HG03558 (cell line): ENCODE measurements around the gene BDKRB2.
"Not testable (repeated sequence)": the region's sequence is repeated elsewhere in the genome, so short reads cannot be mapped to it uniquely, and the experiment has no call there.

Experiments
- ATAC-seq: cut with Tn5 transposase; IDR thresholded peaks from one replicate; pipeline ENCODE4 v1.9.1; 2021; ENCODE audit warnings: moderate number of reproducible peaks; ENCODE audit not compliant: unreplicated experiment; ENCODE audit errors: extremely low read depth

The BDKRB2 gene

GRCh38 chr14:96217376-96217913 is 12.8 kb downstream of the BDKRB2 start:
- ATAC-seq: no peak

DNA sequence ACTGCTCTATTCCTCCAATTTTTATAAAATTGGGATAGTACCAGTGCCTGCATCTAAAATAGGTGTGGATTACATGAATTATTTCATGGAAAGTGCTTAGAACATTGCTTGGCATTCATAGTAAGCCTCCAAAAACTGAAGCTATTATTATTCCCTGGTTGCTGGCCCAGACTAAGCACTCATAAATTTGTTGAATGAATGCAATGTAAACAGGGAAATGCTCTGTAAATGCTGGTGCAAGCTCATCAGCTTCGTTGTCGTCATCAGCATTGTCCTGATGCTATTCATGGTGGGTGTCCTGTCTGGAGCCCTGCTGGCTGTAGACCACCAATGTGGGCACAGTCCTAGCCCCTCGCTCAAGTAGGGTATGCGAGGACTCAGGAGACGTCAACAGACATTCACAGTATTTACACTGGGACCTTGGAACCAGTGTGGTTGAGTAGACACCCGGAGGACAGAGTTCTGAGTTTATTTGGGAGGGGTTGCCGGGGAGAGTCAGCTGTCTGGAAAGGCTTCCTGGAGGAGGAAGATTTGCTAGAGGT is 16.5 kb downstream of the BDKRB2 start:
- no peak for ATAC-seq

- no peak for ATAC-seq
Observed at GRCh38 chr14:96221841-96222240, 17.2 kb downstream of the BDKRB2 start.

GRCh38 chr14:96224480-96225096 is 19.9 kb downstream of the BDKRB2 start:
- no peak for ATAC-seq

GRCh38 chr14:96225213-96225612 is 20.6 kb downstream of the BDKRB2 start:
- no peak for ATAC-seq

DNA sequence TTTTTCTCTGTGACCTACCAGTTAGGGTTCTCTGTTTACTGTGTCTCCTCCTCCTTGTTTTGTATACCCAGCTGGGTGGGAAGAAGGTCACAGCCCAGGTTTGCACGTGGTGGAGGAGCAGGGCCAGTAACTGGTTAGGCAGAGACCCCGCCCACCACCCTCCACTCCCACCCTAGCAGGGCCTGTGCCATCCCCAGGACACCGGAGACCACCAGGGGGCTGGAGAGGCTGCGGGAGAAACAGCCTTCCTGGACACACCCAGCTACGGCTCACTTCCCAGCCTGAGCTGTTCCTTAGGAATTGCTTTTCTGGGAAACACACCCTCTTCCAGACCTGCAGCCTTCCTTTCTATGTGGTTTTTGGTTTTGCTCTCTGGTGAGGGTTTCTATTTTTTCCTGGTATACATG is 21.1 kb downstream of the BDKRB2 start:
- no peak for ATAC-seq

DNA sequence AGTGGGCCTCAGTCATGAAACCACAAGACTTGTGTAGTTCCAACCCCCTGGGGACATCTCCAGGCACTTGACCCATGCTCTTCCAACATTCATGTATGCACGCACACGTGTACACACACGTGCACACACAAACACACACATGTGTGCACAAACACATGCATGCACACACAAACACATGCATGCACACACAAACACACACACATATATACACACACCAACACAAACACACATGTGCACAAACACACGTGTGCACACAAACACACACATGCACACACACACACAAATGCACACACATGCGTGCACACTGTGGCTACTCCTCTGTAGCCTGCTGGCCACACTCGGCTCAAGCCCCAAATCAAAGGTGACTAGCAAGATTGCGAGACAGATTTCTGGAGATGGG is 22.8 kb downstream of the BDKRB2 start:
- ATAC-seq: no peak

DNA sequence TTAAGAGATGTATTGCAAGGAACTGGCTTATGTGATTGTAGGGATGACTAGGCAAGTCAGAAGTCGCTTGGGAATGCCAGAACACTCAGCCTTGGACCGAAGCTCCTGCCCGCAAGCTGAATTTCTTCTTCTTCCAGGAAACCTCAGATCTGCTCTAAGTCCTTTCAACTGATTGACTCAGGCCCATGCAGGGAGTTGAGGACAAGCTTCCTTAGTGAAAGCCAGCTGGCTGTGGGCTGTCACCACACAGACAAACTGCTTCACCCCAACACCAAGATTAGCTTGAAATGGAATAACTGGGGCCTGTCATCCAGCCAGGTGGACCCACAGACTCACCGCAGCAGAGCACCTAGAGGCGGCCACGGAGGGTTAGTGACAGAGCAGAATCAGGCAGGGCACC is 24.7 kb downstream of the BDKRB2 start:
- ATAC-seq: no peak

DNA sequence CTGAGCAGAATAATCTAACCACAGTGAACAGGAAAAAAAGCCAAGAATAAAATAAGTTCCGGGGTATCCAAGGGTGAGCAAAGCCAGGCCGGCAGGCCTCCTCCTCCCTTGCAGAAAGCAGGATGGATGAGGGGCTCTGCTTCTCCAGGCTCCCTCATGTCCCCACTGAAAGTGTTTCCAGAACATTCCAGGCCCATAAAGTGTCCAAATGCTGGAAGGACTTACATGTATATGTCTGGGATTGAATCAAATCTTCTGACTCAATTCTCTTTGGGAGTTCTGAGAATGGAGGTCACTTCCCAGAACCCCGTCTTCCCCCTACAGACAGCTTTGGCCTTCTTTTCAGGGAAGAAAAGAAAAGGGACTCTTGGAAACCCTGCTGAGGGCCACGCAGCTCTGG is 26.4 kb downstream of the BDKRB2 start:
- ATAC-seq: no peak

- no peak for ATAC-seq
Observed at GRCh38 chr14:96231526-96232130, 27.0 kb downstream of the BDKRB2 start.

- ATAC-seq: no peak
Observed at GRCh38 chr14:96232506-96232905, 27.9 kb downstream of the BDKRB2 start.

DNA sequence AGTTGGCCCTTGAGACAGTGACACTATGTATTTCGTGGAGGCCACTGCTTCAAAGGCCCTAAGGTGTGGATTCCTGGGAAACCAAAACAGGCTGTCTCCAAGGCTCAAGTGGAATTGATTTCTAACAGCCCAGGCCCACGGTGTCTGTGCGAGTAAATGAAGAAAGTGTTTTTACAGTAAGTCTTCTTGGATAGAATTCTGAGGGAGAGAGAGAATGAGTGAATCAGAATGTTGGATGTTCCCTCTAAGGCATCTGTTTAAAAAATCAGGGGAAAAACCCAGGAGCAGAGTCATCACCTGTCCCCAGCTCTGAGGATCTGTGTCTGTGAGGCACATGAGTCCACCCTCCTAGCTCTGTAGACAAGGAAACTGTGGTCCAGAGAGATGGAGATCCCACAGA is 29.0 kb downstream of the BDKRB2 start:
- ATAC-seq: no peak

DNA sequence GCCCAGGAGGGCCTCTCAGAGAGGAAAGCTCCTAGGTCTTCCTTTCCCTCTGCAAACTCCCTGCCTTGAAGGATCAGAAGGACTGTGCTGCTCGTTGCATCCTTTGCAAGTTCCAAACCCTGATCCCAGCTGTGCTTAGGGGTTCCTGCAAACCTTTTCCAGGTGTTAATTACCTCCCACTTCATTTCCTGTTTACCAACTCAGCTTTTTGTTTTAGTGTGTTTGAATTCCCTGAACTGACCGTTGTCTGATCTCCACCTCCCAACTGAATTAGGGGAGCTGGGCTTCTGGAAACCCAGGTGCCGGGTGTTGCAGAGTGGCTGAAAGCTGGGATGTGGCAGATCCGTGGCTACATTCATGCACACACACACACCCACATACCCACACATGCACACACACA is 30.8 kb downstream of the BDKRB2 start:
- ATAC-seq: no peak

DNA sequence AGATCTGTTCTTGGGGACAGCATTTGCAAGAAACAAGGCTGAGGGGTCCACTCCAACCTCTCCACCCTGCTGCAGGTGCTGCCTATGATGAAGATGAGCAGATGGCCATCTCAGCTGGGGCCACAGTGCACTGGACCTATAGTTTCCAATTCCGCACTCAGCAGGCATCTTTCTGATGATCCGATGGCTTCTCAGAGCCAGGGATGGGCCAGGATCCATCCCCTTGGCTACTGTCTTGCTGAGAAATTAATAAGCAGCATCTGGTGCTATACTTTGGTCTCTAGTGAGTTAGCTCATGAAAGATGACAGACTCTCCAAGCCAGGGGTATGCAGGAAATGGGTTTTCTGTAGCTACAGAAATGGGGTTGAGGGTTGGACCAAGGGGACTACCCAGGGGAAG is 33.0 kb downstream of the BDKRB2 start:
- no peak for ATAC-seq

DNA sequence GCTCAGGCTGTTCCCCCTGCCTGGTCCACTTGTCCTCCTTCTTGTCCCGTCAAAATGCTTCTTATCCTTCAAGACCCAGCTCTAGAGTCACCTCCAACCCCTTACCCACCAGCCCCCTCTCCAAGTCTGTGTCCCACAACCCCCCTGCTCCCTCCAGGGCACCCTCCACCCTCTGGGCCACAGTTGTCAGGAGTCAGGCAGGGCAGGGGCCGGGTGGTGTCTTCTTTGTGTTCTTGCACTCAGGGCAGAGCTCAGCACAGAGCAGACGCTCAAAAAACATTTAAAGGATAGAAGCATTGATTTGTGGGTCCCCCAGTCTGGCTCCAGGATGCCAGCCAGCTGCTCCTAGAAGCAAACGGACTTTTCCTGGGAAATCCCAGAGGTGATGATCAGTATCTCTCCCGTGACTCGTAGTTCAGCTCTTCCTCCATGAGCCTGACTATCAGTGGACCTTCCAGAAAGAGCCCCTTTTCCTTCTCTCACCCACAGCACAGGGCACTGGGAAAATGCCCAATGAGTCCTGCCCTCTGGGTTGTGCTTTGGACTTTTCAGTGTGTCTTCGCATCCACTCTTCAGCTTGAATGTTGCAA is 34.1 kb downstream of the BDKRB2 start:
- no peak for ATAC-seq

GRCh38 chr14:96239711-96240141 is 35.1 kb downstream of the BDKRB2 start:
- no peak for ATAC-seq

DNA sequence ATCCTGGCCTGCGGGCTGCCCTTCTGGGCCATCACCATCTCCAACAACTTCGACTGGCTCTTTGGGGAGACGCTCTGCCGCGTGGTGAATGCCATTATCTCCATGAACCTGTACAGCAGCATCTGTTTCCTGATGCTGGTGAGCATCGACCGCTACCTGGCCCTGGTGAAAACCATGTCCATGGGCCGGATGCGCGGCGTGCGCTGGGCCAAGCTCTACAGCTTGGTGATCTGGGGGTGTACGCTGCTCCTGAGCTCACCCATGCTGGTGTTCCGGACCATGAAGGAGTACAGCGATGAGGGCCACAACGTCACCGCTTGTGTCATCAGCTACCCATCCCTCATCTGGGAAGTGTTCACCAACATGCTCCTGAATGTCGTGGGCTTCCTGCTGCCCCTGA is 36.0 kb downstream of the BDKRB2 start:
- ATAC-seq: no peak

DNA sequence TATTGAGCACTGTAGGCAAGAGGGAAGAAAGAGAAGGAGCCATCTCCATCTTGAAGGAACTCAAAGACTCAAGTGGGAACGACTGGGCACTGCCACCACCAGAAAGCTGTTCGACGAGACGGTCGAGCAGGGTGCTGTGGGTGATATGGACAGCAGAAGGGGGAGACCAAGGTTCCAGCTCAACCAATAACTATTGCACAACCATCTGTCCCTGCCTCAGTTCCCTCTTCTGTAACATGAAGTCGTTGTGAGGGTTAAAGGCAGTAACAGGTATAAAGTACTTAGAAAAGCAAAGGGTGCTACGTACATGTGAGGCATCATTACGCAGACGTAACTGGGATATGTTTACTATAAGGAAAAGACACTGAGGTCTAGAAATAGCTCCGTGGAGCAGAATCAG is 37.5 kb downstream of the BDKRB2 start:
- ATAC-seq: no peak

DNA sequence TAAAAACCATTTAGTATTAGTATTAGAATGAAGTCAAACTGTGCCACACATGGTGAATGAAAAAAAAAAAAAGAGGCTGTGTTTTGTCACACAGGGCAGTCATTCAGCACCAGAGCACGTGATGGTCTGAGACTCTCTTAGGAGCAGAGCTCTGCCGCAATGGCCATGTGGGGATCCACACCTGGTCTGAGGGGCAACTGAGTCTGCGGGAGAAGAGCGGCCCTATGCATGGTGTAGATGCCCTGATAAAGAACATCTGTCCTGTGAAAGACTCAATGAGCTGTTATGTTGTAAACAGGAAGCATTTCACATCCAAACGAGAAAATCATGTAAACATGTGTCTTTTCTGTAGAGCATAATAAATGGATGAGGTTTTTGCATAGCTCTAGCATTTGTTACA is 39.1 kb downstream of the BDKRB2 start:
- ATAC-seq: no peak

GRCh38 chr14:96245074-96245473 is 40.4 kb downstream of the BDKRB2 start:
- ATAC-seq: not testable (repeated sequence)

- ATAC-seq: no peak
Observed at GRCh38 chr14:96245710-96246538, 41.3 kb downstream of the BDKRB2 start.
